Spinal cord (tissue), 10 donors: Measurements from ENCODE around the gene TCF12. TPM values are rescaled to one million over a fixed set of nuclear protein-coding genes. Genes with fewer than 3 reads are reported as not detected.

Experiments
- DNase-seq, 6 donors: peaks; one replicate each; pipeline versions ENCODE4 v3.0.0 to v3.0.0-alpha.2; 2013 to 2015; ENCODE audit warnings: low spot score in 6 of 6, low read depth in 4 of 6
- H3K27ac ChIP-seq: one replicate; pipeline ENCODE4 v1.5.1; 2013; ENCODE audit warnings: low read depth, low read length, control low read depth
- H3K27me3 ChIP-seq: one replicate; pipeline ENCODE4 v1.6.1; 2013; ENCODE audit warnings: low read length; ENCODE audit not compliant: control insufficient read depth, insufficient read depth
- H3K36me3 ChIP-seq: one replicate; pipeline ENCODE4 v1.6.1; 2013; ENCODE audit warnings: low read length; ENCODE audit not compliant: control insufficient read depth, insufficient read depth
- H3K4me1 ChIP-seq: one replicate; pipeline ENCODE4 v1.6.1; 2013; ENCODE audit warnings: low read length; ENCODE audit not compliant: control insufficient read depth, insufficient read depth
- H3K4me3 ChIP-seq: one replicate; pipeline ENCODE4 v1.5.1; 2013; ENCODE audit warnings: low read depth, low read length, control low read depth
- H3K9me3 ChIP-seq: one replicate; pipeline ENCODE4 v1.6.1; 2013; ENCODE audit warnings: low read length; ENCODE audit not compliant: control insufficient read depth, insufficient read depth
- WGBS: methylation state at CpG from one replicate; pipeline ENCODE4 v1.1.5; 2013; ENCODE audit warnings: missing lambda C conversion rate; ENCODE audit not compliant: insufficient coverage; 5-methylcytosine and 5-hydroxymethylcytosine counted together
- polyA plus RNA-seq, 2 donors: library from polyadenylated mRNA; unstranded; fragments of 120-200 nt; gene quantifications; one replicate each; pipeline ENCODE4 v1.2.1, GENCODE V29; 2013; ENCODE audit not compliant: insufficient read length in 2 of 2
- total RNA-seq, 2 donors: library from RNA; depleted of rRNA in 1 of 2; stranded (reverse); fragments of 120-200 nt in 1 of 2; fragments of >200 nt in 1 of 2; gene quantifications; one replicate each; pipeline versions ENCODE4 v1.2.3 to v1.2.4, GENCODE V29; 2013 to 2014
- donor health status: healthy.

The TCF12 gene
- total and polyA plus RNA-seq, 4 donors, result 88.8 to 183 (median 135) TPM

GRCh38 chr15:57321485-57321884, 403.0 kb downstream of the TCF12 start:
- Histone ChIP-seq H3K36me3 (no peaks in the 10 kb centered on the region), H3K4me1 (peaks cover 21% of the 10 kb centered on the region), H3K4me3 (no peak overlapping the region), H3K9me3 (no peaks in the 10 kb centered on the region), H3K27me3 (no peaks in the 10 kb centered on the region), H3K27ac (no peak overlapping the region)
- DNase-seq, result no peak
- 100% methylated on average over 1 of the region's 3 CpGs for WGBS

- no peak for DNase-seq
- Histone ChIP-seq H3K27ac (no peak overlapping the region), H3K9me3 (no peaks in the 10 kb centered on the region), H3K4me3 (no peak overlapping the region), H3K36me3 (no peaks in the 10 kb centered on the region), H3K27me3 (no peaks in the 10 kb centered on the region), H3K4me1 (peaks cover 21% of the 10 kb centered on the region)
- WGBS, result 69% methylated on average over 9 of the region's 13 CpGs
These were observed 403.6 kb downstream of the TCF12 start for GRCh38 chr15:57321973-57322601.

- Histone ChIP-seq H3K9me3 (no peaks in the 10 kb centered on the region), H3K4me1 (peaks cover 21% of the 10 kb centered on the region), H3K27ac (no peak overlapping the region), H3K4me3 (no peak overlapping the region), H3K27me3 (no peaks in the 10 kb centered on the region), H3K36me3 (no peaks in the 10 kb centered on the region)
- no peak for DNase-seq
- 85% methylated on average over 10 of the region's 11 CpGs for WGBS
These were observed 404.3 kb downstream of the TCF12 start for GRCh38 chr15:57322602-57323250.

DNA sequence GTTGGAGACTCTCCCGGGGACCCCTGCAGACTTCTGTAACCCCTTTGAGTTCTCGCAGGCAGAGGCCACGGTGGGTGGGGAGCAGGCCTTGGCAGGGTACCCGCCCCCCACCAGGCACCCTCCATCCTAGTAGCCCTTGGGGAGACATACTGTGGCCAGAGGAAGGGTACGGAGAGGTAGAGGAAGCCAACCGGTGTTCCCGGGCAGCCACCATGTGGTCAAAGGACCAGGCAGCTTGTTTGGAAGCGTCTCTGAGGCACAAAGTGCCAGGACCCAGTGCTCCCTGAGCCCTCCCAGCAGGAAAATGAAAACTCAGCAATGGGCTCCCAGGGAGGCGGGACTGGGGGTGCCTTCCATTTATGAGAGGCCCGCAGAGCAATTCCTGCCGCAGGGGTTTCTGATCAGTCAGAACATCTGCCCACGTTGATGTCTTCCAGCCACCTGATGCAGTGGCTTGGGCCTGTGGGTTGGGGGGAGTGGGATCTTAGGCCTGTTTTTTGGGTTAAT, 404.9 kb downstream of the TCF12 start:
- Histone ChIP-seq H3K36me3 (no peaks in the 10 kb centered on the region), H3K4me3 (no peak overlapping the region), H3K27me3 (no peaks in the 10 kb centered on the region), H3K27ac (peak overlapping the region; percentile 4), H3K4me1 (peaks cover 21% of the 10 kb centered on the region), H3K9me3 (no peaks in the 10 kb centered on the region)
- WGBS, result 93% methylated on average over 6 of the region's 12 CpGs
- DNase-seq, result no peak

GRCh38 chr15:57323806-57324589, 405.6 kb downstream of the TCF12 start:
- 67% methylated on average over 1 of the region's 6 CpGs for WGBS

GRCh38 chr15:57324590-57324890, 406.1 kb downstream of the TCF12 start:
- no peaks in the 10 kb centered on the region for H3K9me3 ChIP-seq
- H3K4me1 ChIP-seq, result peaks cover 21% of the 10 kb centered on the region
- no peak for DNase-seq
- WGBS, result no CpG with 5 or more reads among the region's 3 CpGs
- H3K27me3 ChIP-seq, result no peaks in the 10 kb centered on the region
- no peak overlapping the region for H3K4me3 ChIP-seq
- H3K36me3 ChIP-seq, result no peaks in the 10 kb centered on the region
- H3K27ac ChIP-seq, result no peak overlapping the region

More at GRCh38 chr15:57323806-57324589, 405.6 kb downstream of the TCF12 start:
- Histone ChIP-seq H3K4me3 (no peak overlapping the region), H3K27me3 (no peaks in the 10 kb centered on the region), H3K36me3 (no peaks in the 10 kb centered on the region), H3K9me3 (no peaks in the 10 kb centered on the region), H3K4me1 (peaks cover 21% of the 10 kb centered on the region), H3K27ac (peak overlapping the region; percentile 4)
- DNase-seq, result peak in 1 of 6 donors; percentile 28

DNA sequence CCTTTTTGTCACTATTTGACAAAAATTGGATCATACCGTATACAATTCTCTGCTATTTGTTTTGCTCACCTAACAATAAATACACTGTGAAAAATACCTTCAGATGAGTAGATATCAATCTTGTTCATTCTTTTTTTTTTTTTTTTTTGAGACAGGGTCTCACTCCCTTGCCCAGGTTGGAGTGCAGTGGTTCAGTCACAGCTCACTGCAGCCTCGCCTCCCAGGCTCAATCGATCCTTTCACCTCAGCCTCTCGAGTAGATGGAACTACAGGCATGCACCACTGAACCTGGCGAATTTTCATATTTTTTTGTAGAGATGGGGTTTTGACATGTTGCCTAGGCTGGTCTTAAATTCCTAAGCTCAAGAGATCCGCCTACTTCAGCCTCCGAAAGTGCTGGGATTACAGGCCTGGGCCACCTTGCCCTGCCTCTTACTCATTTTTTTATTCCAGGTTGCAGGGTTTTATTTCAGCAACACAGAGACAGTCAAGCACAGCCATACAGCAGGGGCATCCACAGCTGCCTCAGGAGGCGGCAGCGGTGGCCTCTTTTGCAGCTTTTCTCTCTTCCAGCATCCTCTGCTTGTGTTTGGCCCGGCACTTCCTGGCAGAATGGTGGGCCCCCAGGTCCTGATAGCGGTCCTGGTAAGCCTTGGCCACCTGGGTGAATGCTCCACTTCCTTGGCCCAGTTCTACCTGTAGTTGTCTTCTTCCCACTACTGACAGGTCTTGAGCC, 406.7 kb downstream of the TCF12 start:
- H3K4me3 ChIP-seq, result no peak overlapping the region
- H3K36me3 ChIP-seq, result no peaks in the 10 kb centered on the region
- 94% methylated on average over 9 of the region's 11 CpGs for WGBS
- no peak for DNase-seq
- no peaks in the 10 kb centered on the region for H3K27me3 ChIP-seq
- peaks cover 20% of the 10 kb centered on the region for H3K4me1 ChIP-seq
- H3K27ac ChIP-seq, result no peak overlapping the region
- H3K9me3 ChIP-seq, result no peaks in the 10 kb centered on the region

DNA sequence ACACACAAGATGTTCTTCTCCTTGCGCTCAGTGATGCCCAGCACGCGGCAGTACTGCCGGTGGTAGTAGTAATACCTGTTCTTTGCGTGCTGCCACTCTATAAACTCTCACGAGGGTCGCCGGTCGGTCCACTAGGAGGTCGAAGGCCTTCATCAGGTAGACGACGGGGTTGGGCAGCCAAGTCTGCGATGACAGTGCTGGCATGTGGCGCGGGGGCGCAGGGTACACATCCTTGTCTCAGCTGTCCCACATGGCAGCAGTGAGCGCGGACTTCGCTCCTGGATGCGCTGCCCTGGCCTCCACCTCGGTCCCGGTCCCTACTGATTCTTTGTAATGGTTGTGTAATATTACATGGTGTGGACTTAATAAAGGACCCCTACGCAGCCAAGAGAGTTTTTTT, 407.8 kb downstream of the TCF12 start:
- DNase-seq, result no peak
- H3K4me3 ChIP-seq, result no peak overlapping the region
- no peaks in the 10 kb centered on the region for H3K9me3 ChIP-seq
- H3K27me3 ChIP-seq, result no peaks in the 10 kb centered on the region
- no peak overlapping the region for H3K27ac ChIP-seq
- H3K36me3 ChIP-seq, result no peaks in the 10 kb centered on the region
- 94% methylated on average over 20 of the region's 23 CpGs for WGBS
- peaks cover 11% of the 10 kb centered on the region for H3K4me1 ChIP-seq

GRCh38 chr15:57327985-57328471, 409.6 kb downstream of the TCF12 start:
- no peaks in the 10 kb centered on the region for H3K9me3 ChIP-seq
- H3K4me3 ChIP-seq, result no peak overlapping the region
- no peaks in the 10 kb centered on the region for H3K27me3 ChIP-seq
- H3K36me3 ChIP-seq, result no peaks in the 10 kb centered on the region
- peaks cover 8% of the 10 kb centered on the region for H3K4me1 ChIP-seq
- WGBS, result 80% methylated on average over 10 of the region's 11 CpGs
- no peak for DNase-seq
- no peak overlapping the region for H3K27ac ChIP-seq
